ENCODE measurements around the gene KRTAP6-1.

Gene KRTAP6-1

GRCh38 chr21:30567617-30568016 lies 46.1 kb downstream of the KRTAP6-1 start:
- DNase-seq = no peak

GRCh38 chr21:30563630-30564029 lies 50.1 kb downstream of the KRTAP6-1 start:
- no peak for DNase-seq
